ENCODE measurements around the gene SLC24A3. TPM values are rescaled to one million over a fixed set of nuclear protein-coding genes. Genes with fewer than 3 reads are reported as not detected.

Gene SLC24A3
- total and polyA plus RNA-seq, 2 of the 13 experiments (the other 11 are each of a cell fraction or from before 2014, with no cell fraction given): not detected

DNA sequence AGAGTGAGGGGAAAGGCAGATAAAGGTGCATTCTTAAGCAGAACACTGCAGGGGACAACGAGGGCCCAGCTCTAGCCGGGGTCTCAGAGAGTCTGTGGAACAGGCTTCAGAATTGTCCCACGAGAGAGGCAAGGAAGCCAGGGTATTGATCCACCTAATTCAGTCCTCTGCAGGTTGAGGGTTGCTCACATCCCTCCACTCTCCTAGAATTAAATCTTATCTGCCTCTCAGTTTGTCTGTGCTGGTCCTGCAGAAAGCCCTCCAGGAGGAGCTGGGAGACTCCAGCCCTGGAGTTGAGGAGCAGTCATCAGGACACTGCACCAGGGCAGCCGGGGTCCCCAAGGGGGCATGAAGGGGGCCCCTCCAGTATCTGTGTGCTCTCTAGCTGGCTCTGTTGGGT is 39.1 kb downstream of the SLC24A3 start (continued):
- TF ChIP-seq, protein P1, sequence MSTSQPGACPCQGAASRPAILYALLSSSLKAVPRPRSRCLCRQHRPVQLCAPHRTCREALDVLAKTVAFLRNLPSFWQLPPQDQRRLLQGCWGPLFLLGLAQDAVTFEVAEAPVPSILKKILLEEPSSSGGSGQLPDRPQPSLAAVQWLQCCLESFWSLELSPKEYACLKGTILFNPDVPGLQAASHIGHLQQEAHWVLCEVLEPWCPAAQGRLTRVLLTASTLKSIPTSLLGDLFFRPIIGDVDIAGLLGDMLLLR (CRISPR knock-in tag; IDR thresholded peaks at IDR 0.05): no peak
- no peak for TF ChIP-seq ZNF274 (CRISPR knock-in tag; IDR thresholded peaks at IDR 0.05)
- TF ChIP-seq ZEB1 (IDR thresholded peaks at IDR 0.05; ENCODE audit: insufficient replicate concordance, low read depth): no peak

DNA sequence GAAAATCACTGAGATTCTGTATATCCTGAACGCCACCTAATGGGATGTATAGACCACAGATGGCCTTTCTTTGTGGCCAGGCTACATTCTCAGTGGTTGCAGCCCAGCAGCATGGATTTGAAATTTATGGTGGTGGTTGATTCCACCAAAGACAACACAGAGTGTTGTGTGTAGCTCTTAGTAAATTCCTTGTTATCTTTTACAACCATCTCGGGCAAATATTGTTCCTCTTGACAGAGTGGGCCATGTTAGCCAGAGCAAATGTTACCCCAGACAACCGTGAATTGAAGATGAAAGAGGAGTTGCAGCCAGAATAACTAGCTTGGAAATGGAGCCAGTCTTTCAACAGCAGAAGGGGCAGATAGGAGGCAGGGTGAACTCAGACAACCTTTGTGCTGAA is 39.5 kb downstream of the SLC24A3 start:
- 3% methylated on average over 3 of the region's 3 CpGs for WGBS (ENCODE audit: low lambda C conversion rate)
- no peak overlapping the region for H3K9ac ChIP-seq (ENCODE audit: insufficient read depth, low read depth, low read length)
- CTCF ChIA-PET (ENCODE audit: low intra/inter-chr PET ratio, low total read pairs): no interaction called here
- POLR2A ChIA-PET: no interaction called here
- in situ Hi-C loops (cut with HindIII; ENCODE audit: extremely low pct_ligation_motif_present, low pct_unique_long_range_greater_than_20kb) (no loop called here), intact Hi-C loops (cut with micrococcal nuclease; ENCODE audit: unreplicated experiment) (no loop called here)
- H2AFZ ChIP-seq (ENCODE audit: low read length): no peak overlapping the region
- no peak for FAIRE-seq
- no peaks in the 10 kb centered on the region for H3K36me3 ChIP-seq (replicated peaks in 1 of 2; ENCODE audit: control insufficient read depth in 1 of 2, insufficient read depth in 2 of 2, low read length in 2 of 2)
- H3K9me3 ChIP-seq (ENCODE audit: low read length): no peaks in the 10 kb centered on the region
- no TSS peak for BruUV-seq (replicated peaks)
- no peak overlapping the region for H3K4me2 ChIP-seq (ENCODE audit: low read depth, low read length)
- no peak overlapping the region for H3K4me3 ChIP-seq (replicated peaks in 1 of 3; ENCODE audit: insufficient read depth in 1 of 3, low read depth in 2 of 3, low read length in 3 of 3)
- no peaks in the 10 kb centered on the region for H4K20me1 ChIP-seq (ENCODE audit: insufficient read depth, low read length)
- H3K79me2 ChIP-seq (ENCODE audit: insufficient read depth, low read length): no peaks in the 10 kb centered on the region
- no peak for DNase-seq (ENCODE audit: low spot score)
- H3K4me1 ChIP-seq (ENCODE audit: insufficient read depth, low read length): no peaks in the 10 kb centered on the region
- no peaks in the 10 kb centered on the region for H3K27me3 ChIP-seq (ENCODE audit: control insufficient read depth in 1 of 2, insufficient read depth in 2 of 2, low read length in 2 of 2)
- ATAC-seq: no peak; the same call in 2 of the 3 replicates
- no peak overlapping the region for H3K27ac ChIP-seq (ENCODE audit: extremely low read length, insufficient read depth, low read length)
- no peak for TF ChIP-seq CCAR2 (optimal IDR thresholded peaks at IDR 0.05; ENCODE audit: low read depth, low read length)
- no peak for TF ChIP-seq ZNF501 (CRISPR knock-in tag; IDR thresholded peaks at IDR 0.05)
- no peak for TF ChIP-seq GABPA (IDR thresholded peaks at IDR 0.05; ENCODE audit: low read depth, low read length)
- no peak for TF ChIP-seq GABPA (CRISPR knock-in tag; IDR thresholded peaks at IDR 0.05; ENCODE audit: low read depth)
- no peak for TF ChIP-seq ARNT (IDR thresholded peaks at IDR 0.05)
- TF ChIP-seq HNRNPLL (IDR thresholded peaks at IDR 0.05; ENCODE audit: low read depth, low read length, poor library complexity, severe bottlenecking): no peak
- TF ChIP-seq SSRP1 (CRISPR knock-in tag; IDR thresholded peaks at IDR 0.05): no peak
- no peak for TF ChIP-seq HES4 (CRISPR knock-in tag; IDR thresholded peaks at IDR 0.05; ENCODE audit: borderline replicate concordance)
- TF ChIP-seq, protein P2, sequence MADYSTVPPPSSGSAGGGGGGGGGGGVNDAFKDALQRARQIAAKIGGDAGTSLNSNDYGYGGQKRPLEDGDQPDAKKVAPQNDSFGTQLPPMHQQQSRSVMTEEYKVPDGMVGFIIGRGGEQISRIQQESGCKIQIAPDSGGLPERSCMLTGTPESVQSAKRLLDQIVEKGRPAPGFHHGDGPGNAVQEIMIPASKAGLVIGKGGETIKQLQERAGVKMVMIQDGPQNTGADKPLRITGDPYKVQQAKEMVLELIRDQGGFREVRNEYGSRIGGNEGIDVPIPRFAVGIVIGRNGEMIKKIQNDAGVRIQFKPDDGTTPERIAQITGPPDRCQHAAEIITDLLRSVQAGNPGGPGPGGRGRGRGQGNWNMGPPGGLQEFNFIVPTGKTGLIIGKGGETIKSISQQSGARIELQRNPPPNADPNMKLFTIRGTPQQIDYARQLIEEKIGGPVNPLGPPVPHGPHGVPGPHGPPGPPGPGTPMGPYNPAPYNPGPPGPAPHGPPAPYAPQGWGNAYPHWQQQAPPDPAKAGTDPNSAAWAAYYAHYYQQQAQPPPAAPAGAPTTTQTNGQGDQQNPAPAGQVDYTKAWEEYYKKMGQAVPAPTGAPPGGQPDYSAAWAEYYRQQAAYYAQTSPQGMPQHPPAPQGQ (CRISPR knock-in tag; IDR thresholded peaks at IDR 0.05; ENCODE audit: borderline replicate concordance): no peak
- TF ChIP-seq, protein P3, sequence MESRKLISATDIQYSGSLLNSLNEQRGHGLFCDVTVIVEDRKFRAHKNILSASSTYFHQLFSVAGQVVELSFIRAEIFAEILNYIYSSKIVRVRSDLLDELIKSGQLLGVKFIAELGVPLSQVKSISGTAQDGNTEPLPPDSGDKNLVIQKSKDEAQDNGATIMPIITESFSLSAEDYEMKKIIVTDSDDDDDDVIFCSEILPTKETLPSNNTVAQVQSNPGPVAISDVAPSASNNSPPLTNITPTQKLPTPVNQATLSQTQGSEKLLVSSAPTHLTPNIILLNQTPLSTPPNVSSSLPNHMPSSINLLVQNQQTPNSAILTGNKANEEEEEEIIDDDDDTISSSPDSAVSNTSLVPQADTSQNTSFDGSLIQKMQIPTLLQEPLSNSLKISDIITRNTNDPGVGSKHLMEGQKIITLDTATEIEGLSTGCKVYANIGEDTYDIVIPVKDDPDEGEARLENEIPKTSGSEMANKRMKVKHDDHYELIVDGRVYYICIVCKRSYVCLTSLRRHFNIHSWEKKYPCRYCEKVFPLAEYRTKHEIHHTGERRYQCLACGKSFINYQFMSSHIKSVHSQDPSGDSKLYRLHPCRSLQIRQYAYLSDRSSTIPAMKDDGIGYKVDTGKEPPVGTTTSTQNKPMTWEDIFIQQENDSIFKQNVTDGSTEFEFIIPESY (CRISPR knock-in tag; IDR thresholded peaks at IDR 0.05): no peak
- TF ChIP-seq, protein P4, sequence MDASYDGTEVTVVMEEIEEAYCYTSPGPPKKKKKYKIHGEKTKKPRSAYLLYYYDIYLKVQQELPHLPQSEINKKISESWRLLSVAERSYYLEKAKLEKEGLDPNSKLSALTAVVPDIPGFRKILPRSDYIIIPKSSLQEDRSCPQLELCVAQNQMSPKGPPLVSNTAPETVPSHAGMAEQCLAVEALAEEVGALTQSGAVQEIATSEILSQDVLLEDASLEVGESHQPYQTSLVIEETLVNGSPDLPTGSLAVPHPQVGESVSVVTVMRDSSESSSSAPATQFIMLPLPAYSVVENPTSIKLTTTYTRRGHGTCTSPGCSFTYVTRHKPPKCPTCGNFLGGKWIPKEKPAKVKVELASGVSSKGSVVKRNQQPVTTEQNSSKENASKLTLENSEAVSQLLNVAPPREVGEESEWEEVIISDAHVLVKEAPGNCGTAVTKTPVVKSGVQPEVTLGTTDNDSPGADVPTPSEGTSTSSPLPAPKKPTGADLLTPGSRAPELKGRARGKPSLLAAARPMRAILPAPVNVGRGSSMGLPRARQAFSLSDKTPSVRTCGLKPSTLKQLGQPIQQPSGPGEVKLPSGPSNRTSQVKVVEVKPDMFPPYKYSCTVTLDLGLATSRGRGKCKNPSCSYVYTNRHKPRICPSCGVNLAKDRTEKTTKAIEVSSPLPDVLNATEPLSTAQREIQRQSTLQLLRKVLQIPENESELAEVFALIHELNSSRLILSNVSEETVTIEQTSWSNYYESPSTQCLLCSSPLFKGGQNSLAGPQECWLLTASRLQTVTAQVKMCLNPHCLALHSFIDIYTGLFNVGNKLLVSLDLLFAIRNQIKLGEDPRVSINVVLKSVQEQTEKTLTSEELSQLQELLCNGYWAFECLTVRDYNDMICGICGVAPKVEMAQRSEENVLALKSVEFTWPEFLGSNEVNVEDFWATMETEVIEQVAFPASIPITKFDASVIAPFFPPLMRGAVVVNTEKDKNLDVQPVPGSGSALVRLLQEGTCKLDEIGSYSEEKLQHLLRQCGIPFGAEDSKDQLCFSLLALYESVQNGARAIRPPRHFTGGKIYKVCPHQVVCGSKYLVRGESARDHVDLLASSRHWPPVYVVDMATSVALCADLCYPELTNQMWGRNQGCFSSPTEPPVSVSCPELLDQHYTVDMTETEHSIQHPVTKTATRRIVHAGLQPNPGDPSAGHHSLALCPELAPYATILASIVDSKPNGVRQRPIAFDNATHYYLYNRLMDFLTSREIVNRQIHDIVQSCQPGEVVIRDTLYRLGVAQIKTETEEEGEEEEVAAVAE (CRISPR knock-in tag; IDR thresholded peaks at IDR 0.05; ENCODE audit: borderline replicate concordance): no peak
- TF ChIP-seq SP2 (CRISPR knock-in tag; IDR thresholded peaks at IDR 0.05): no peak
- no peak for TF ChIP-seq ZBTB7B (CRISPR knock-in tag; IDR thresholded peaks at IDR 0.05)
- no peak for TF ChIP-seq CENPT (CRISPR knock-in tag; IDR thresholded peaks at IDR 0.05; ENCODE audit: low read depth)
